ENCODE data around the gene RAPGEF1.

DNA sequence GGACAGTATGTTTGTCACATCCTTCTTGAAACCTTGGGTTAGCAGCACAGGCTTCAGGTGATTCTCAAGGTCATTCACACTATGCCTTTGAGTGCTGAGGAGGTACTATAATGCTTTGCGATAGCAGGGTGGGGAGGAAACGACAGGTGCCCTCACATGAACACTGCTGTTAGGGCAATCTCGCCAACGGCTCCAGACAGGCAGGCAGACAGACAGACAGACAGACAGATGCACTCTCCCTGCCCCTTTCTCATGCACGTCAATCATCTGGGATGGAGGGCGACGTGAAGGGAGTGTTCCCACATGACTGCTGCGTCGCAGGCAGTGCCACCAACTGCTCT is 82.9 kb downstream of the RAPGEF1 start:
- TF ChIP-seq EZH2 (IDR thresholded peaks at IDR 0.05; ENCODE audit: insufficient read depth, low read length), result no peak
- TF ChIP-seq, protein P1, sequence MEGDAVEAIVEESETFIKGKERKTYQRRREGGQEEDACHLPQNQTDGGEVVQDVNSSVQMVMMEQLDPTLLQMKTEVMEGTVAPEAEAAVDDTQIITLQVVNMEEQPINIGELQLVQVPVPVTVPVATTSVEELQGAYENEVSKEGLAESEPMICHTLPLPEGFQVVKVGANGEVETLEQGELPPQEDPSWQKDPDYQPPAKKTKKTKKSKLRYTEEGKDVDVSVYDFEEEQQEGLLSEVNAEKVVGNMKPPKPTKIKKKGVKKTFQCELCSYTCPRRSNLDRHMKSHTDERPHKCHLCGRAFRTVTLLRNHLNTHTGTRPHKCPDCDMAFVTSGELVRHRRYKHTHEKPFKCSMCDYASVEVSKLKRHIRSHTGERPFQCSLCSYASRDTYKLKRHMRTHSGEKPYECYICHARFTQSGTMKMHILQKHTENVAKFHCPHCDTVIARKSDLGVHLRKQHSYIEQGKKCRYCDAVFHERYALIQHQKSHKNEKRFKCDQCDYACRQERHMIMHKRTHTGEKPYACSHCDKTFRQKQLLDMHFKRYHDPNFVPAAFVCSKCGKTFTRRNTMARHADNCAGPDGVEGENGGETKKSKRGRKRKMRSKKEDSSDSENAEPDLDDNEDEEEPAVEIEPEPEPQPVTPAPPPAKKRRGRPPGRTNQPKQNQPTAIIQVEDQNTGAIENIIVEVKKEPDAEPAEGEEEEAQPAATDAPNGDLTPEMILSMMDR (IDR thresholded peaks at IDR 0.05; ENCODE audit: insufficient read depth, low read depth, low read length), result no peak

All from astrocyte (in vitro differentiated cells and primary cell).